Measurements from ENCODE around the gene CCDC172.

DNA sequence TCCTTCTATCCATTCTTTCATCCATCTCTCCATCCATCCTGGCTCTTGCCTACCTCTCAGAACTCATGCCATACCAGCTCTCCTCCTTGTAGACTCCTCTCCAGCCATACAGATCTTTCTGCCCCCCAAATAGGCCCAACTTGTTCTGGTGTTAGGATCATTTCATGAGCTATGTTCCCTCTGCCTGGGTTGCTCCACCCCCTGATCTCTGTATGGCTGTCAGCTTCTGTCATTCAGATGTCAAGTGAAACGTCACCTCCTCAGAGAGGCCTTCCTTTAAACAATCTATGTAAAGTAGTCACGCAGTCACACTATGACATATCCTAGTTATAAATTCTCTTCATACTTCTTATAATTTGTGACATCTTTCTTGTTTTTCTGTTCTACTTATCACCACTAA, 61.1 kb downstream of the CCDC172 start:
- TF ChIP-seq CTCF (conservative IDR thresholded peaks at IDR 0.05; ENCODE audit: low read length) (no peak), EZH2phosphoT487 (IDR thresholded peaks at IDR 0.05; ENCODE audit: borderline replicate concordance) (no peak)
